Suprapubic skin (tissue), 3 donors: Measurements from ENCODE around the gene SFSWAP.

ENCODE experiments used
- CTCF ChIP-seq, 2 donors: fragments of 200-600 bp in 1 of 2; fragments of 450-650 bp in 1 of 2; sonication (generic) in 1 of 2; IDR thresholded peaks; one replicate each; pipeline ENCODE4 v1.5.1; 2016 to 2019; ENCODE audit warnings: antibody characterized with exemption in 2 of 2, mild to moderate bottlenecking in 1 of 2, moderate library complexity in 1 of 2
- POLR2A ChIP-seq, 2 donors: fragments of 450-650 bp; IDR thresholded peaks; one replicate each; pipeline ENCODE4 v1.6.1; 2017; ENCODE audit warnings: antibody characterized with exemption in 2 of 2, mild to moderate bottlenecking in 2 of 2, moderate library complexity in 2 of 2

GRCh38 chr12:131829356-131829747, 118.5 kb downstream of the SFSWAP start:
- TF ChIP-seq POLR2A (IDR thresholded peaks at IDR 0.05) (no peak), CTCF (IDR thresholded peaks at IDR 0.05) (no peak)
